HTERT RPE-1 (cell line): ENCODE results near the gene MYCN.

Source experiments
- in situ Hi-C: fragments of 300-500 bp; cut with MboI; formaldehyde crosslinking; loops from 4 replicates; pipeline ENCODE4 v1.14.3; 2020; ENCODE audit warnings: low sequenced_read_pairs

The MYCN gene

DNA sequence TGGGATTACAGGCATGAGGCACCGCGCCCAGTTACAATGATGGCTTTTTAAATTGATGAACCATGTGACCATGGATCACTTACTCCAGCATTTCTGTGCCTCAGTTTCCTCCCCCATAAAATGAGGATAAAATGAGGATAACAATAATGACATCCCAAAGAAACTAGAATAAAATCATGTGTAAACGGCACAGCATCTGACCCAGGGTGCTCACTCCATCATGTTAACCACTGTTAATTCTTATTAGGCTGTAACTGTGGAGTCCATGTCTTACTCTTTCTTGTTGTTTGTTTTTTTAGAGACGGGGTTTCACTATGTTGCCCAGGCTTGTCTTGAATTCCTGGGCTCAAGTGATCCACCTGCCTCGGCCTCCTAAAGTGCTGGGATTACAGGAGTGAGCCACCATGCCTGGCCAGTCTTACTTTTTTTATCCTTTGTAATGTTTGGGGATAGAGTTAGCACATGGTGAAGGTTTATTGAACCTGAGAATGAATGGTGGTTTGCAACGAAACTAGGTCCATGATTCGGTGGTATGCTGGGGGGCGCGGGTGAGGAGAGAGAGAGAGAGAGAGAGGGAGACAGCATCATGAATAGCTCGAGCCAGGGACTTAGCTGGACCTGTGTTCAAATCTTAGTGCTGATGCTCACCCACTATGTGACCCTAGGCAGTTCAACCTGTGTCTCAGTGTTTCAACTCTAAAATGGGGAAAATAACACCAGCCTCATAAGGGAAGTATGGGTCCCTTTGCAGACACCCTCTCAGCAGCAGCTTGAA lies 52.3 kb downstream of the MYCN start:
- in situ Hi-C loops: no loop called here

DNA sequence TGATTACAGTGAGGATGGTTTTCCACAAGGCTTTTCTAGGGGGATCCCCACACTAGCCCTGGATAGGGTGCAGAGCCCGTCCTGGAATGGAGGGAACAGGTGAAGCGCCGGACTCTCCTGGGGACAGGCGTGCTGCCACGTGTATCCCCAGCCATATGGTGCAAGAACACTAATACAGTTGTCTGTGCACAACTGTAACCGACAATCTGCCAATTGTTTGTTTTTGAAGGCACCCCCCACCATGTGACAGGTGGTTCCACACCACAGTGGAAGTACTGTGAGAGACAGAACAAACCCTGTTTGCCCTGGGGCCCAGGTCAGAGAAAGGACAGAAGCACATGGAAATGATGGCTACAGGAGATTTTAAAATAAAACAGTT lies 52.9 kb downstream of the MYCN start:
- in situ Hi-C loops: no loop called here

- in situ Hi-C loops: no loop called here
Observed at GRCh38 chr2:15993666-15994065, 53.3 kb downstream of the MYCN start.

GRCh38 chr2:15995603-15996002 lies 55.3 kb downstream of the MYCN start:
- in situ Hi-C loops: no loop called here
